GM19463 (cell line): ENCODE measurements around the gene RNPEP.
"Not testable (repeated sequence)": the region's sequence is repeated elsewhere in the genome, so short reads cannot be mapped to it uniquely, and the experiment has no call there.

Experiments
- ATAC-seq: cut with Tn5 transposase; IDR thresholded peaks from one replicate; pipeline ENCODE4 v1.9.1; 2021; ENCODE audit warnings: mild to moderate bottlenecking, moderate library complexity; ENCODE audit not compliant: unreplicated experiment

Gene RNPEP

GRCh38 chr1:202034149-202034682 lies 51.8 kb downstream of the RNPEP start:
- no peak for ATAC-seq

- peak; percentile 88 for ATAC-seq
Measured at GRCh38 chr1:202034683-202035462, 52.4 kb downstream of the RNPEP start.

- no peak for ATAC-seq
Measured at GRCh38 chr1:202036595-202037387, 54.3 kb downstream of the RNPEP start.

DNA sequence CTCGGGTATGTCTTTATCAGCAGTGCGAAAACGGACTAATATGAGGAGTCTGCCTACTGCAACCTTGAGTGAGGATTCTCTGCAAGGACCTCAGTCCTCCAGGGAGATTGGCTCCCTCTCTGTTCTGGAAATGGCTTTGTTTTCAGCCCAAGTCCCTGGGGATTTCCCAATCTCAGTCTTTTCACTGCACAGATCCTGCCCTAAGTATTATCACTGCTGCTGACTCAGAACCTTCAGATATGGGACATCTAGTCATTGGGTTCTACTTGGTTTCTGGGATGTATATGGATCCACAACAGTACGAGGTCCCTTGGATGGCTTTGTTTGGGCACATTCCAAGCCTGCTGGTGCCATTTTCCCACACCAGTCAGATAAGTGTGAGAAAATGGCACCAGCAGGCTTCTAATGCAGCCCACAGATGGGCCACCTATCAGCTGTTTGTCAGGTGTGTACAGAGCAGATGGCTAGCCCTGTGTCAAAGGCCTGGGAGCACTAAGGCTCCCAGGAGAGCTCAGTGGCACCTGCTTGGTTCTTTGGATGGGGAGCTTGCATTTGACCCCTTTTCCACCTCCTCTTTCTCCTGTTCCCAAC lies 55.4 kb downstream of the RNPEP start:
- no peak for ATAC-seq

DNA sequence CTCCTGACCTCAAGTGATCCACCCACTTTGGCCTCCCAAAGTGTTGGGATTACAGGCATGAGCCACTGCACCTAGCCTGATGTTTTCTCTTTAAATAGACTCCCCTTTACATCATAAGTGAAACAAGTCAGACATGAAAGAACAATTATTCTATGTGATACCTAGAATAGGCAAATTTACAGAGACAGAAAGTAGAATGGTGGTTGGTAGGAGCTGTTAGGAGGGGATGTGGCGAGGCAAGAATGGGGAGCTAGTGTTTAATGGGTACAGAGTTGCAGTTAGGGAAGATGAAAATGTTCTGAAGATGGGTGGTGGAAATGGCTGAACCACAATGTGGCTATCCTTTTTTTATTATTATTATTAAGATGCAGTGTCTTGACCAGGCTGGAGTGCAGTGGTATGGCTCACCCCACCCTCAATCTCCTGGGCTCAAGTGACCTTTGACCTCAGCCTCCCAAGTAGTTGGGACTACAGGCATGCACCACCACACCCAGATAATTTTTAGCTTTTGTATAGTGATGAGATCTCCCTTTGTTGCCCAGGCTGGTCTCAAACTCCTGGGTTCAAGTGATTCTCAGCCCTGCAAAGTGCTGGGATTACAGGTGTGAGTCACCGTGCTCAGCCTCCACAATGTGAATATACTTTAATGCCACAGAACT lies 56.4 kb downstream of the RNPEP start:
- ATAC-seq, result peak; percentile 37

DNA sequence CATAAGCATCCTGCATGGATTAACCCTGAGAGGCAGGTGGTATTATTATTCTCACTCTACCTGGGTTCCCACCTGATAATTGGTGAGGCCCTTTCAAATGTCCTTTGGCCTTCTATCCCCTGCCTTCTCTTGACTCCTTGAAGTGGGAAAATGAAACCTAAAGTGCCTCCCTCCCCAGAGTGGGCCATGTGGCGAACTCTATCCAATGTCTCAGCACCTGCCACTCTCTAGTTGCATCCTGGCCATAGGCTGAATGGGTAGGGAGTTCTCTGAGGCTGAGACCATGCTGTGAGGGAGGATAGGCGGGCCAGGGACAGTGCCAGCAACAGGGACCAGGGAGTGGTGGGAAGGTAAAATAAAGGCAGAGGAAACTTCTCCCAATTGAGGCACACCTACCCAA lies 63.3 kb downstream of the RNPEP start:
- no peak for ATAC-seq

DNA sequence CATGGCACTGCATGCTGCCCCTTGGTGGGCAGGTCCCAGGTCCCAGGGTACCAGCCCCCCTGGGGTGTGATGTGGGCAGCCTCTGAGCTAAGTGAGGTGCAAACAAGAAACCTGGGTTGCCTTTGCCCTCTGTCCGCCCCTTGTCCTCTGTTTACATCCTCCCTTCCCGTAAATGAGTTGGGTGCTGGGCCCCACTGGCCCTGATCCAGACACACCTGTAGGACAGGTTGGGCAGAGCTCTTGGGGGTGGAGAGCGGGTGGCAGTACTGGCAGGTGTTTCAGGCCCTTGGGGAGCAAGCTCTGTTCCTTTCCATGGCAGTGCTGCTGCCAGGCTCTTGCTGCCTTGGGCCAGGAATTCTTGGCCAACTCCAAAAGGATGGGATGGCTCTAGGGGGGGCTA lies 63.8 kb downstream of the RNPEP start:
- ATAC-seq, result no peak

- ATAC-seq, result no peak
Measured at GRCh38 chr1:202046748-202047708, 64.6 kb downstream of the RNPEP start.

DNA sequence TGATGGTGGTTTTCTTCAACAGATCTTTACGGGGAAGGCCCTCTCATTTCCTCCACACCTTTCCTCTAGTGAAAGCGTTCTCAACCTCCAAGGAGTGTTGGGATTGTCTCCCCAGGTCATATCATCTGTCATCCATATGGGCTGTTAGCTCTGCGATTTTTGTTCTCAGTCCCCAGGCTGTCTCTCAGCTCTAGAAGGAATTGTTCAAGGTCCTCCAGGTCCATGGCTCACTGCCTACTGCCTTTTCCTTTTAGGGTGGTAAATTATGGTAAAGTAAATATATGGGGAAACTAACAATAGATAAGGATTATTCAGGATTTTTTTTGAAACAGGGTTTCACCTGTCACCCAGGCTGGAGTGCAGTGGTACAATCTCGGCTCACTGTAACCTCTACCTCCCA lies 65.5 kb downstream of the RNPEP start:
- ATAC-seq, result no peak

GRCh38 chr1:202049129-202049528 lies 66.7 kb downstream of the RNPEP start:
- no peak for ATAC-seq

GRCh38 chr1:202054094-202054493 lies 71.6 kb downstream of the RNPEP start:
- no peak for ATAC-seq

- not testable (repeated sequence) for ATAC-seq
Measured at GRCh38 chr1:202054673-202055072, 72.2 kb downstream of the RNPEP start.
